GM23338 (cell line): ENCODE measurements around the gene NT5DC4. TPM values are rescaled to one million over a fixed set of nuclear protein-coding genes. Genes with fewer than 3 reads are reported as not detected.

Source experiments
- ATAC-seq: fragments of 200-7000 bp; cut with Tn5 transposase; 3 replicates; pipeline ENCODE4 v1.9.1; 2020
- DNase-seq: peaks from one replicate; pipeline ENCODE4 v3.0.0-alpha.2; 2015; ENCODE audit warnings: low spot score
- H2AFZ ChIP-seq: fragments of 200-600 bp; sonication (generic); 2 replicates; pipeline ENCODE4 v1.8.0; 2016; ENCODE audit warnings: antibody characterized with exemption, mild to moderate bottlenecking, moderate library complexity
- H3F3A ChIP-seq: fragments of 200-600 bp; sonication (generic); replicated peaks from 2 replicates; pipeline ENCODE4 v1.8.0; 2017; ENCODE audit warnings: antibody characterized with exemption, mixed run types, low read depth
- H3K27ac ChIP-seq: fragments of 200-600 bp; sonication (generic); 2 replicates; pipeline ENCODE4 v1.6.1; 2016; ENCODE audit warnings: low read depth
- H3K27me3 ChIP-seq: fragments of 200-600 bp; sonication (generic); 2 replicates; pipeline ENCODE4 v1.8.0; 2016; ENCODE audit warnings: mild to moderate bottlenecking, mixed run types, moderate library complexity; ENCODE audit not compliant: insufficient read depth
- H3K36me3 ChIP-seq: fragments of 200-600 bp; sonication (generic); 2 replicates; pipeline ENCODE4 v1.8.0; 2016; ENCODE audit warnings: mild to moderate bottlenecking; ENCODE audit not compliant: insufficient read depth
- H3K4me1 ChIP-seq: fragments of 200-600 bp; sonication (generic); 2 replicates; pipeline ENCODE4 v1.8.0; 2016; ENCODE audit warnings: mild to moderate bottlenecking, moderate library complexity; ENCODE audit not compliant: insufficient read depth
- H3K4me2 ChIP-seq: fragments of 200-600 bp; sonication (generic); 2 replicates; pipeline ENCODE4 v1.7.1; 2017; ENCODE audit warnings: mixed run types
- H3K4me3 ChIP-seq: fragments of 200-600 bp; sonication (generic); 2 replicates; pipeline ENCODE4 v1.6.1; 2016; ENCODE audit warnings: mixed run types
- H3K79me2 ChIP-seq: fragments of 200-600 bp; sonication (generic); replicated peaks from 2 replicates; pipeline ENCODE4 v1.8.0; 2017; ENCODE audit warnings: mild to moderate bottlenecking; ENCODE audit not compliant: insufficient read depth
- H3K9me2 ChIP-seq: fragments of 200-600 bp; sonication (generic); 2 replicates; pipeline ENCODE4 v1.8.0; 2017; ENCODE audit not compliant: insufficient read depth
- H4K20me1 ChIP-seq: fragments of 200-600 bp; sonication (generic); replicated peaks from 2 replicates; pipeline ENCODE4 v1.8.0; 2017; ENCODE audit warnings: mild to moderate bottlenecking; ENCODE audit not compliant: insufficient read depth
- H3K27ac Mint-ChIP-seq: 2 replicates; pipeline ENCODE4 v1.8.0; 2020; ENCODE audit warnings: inconsistent platforms, mild to moderate bottlenecking, moderate library complexity, mixed read lengths
- H3K27me3 Mint-ChIP-seq: 3 replicates; pipeline ENCODE4 v1.8.0; 2022; ENCODE audit warnings: low read depth, mild to moderate bottlenecking, moderate library complexity, mixed read lengths, inconsistent platforms; ENCODE audit not compliant: insufficient read depth, poor library complexity
- H3K36me3 Mint-ChIP-seq: 3 replicates; pipeline ENCODE4 v1.8.0; 2021; ENCODE audit warnings: low read depth, mild to moderate bottlenecking, inconsistent platforms, moderate library complexity, mixed read lengths
- H3K4me1 Mint-ChIP-seq: 3 replicates; pipeline ENCODE4 v1.8.0; 2020; ENCODE audit warnings: mild to moderate bottlenecking, inconsistent platforms, mixed read lengths
- H3K4me3 Mint-ChIP-seq: 3 replicates; pipeline ENCODE4 v1.8.0; 2021; ENCODE audit warnings: moderate library complexity, mild to moderate bottlenecking, inconsistent platforms, mixed read lengths
- H3K9me3 Mint-ChIP-seq: 3 replicates; pipeline ENCODE4 v1.8.0; 2020; ENCODE audit warnings: moderate library complexity, mild to moderate bottlenecking, inconsistent platforms, mixed read lengths
- CREB1 ChIP-seq: fragments of 250-450 bp; sonication (Bioruptor Pico); IDR thresholded peaks from 2 replicates; pipeline ENCODE4 v1.5.0; 2020; ENCODE audit warnings: low read depth, mild to moderate bottlenecking, moderate library complexity
- CTCF ChIP-seq, 2 experiments: fragments of 200-600 bp in 1 of 2; sonication (generic) in 1 of 2; conservative IDR thresholded peaks; 2 replicates each; pipeline versions ENCODE4 v1.5.1 to v1.6.1; 2016 to 2017; ENCODE audit warnings: antibody characterized with exemption in 2 of 2, low read depth in 2 of 2, mild to moderate bottlenecking in 2 of 2, moderate library complexity in 1 of 2
- ETS1 ChIP-seq: IDR thresholded peaks from 2 replicates; pipeline ENCODE4 v1.6.1; 2016; ENCODE audit warnings: antibody characterized with exemption
- EZH2 ChIP-seq: fragments of 200-600 bp; sonication (generic); IDR thresholded peaks from one replicate; pipeline ENCODE4 v1.8.0; 2017; ENCODE audit warnings: antibody characterized with exemption, mild to moderate bottlenecking, low read depth; ENCODE audit not compliant: unreplicated experiment
- EZH2phosphoT487 ChIP-seq: fragments of 200-600 bp; sonication (generic); IDR thresholded peaks from one replicate; pipeline ENCODE4 v1.8.1; 2018; ENCODE audit warnings: antibody characterized with exemption; ENCODE audit not compliant: unreplicated experiment
- JUNB ChIP-seq: IDR thresholded peaks from one replicate; pipeline ENCODE4 v1.6.1; 2016; ENCODE audit warnings: antibody characterized with exemption; ENCODE audit not compliant: unreplicated experiment
- NANOG ChIP-seq: IDR thresholded peaks from 2 replicates; pipeline ENCODE4 v1.6.1; 2016; ENCODE audit warnings: antibody characterized with exemption, borderline replicate concordance
- POLR2AphosphoS5 ChIP-seq: IDR thresholded peaks from 2 replicates; pipeline ENCODE4 v1.6.1; 2016; ENCODE audit warnings: antibody characterized with exemption, low read depth
- REST ChIP-seq: IDR thresholded peaks from one replicate; pipeline ENCODE4 v1.6.1; 2018; ENCODE audit warnings: antibody characterized with exemption; ENCODE audit not compliant: unreplicated experiment
- STAT1 ChIP-seq: IDR thresholded peaks from one replicate; pipeline ENCODE4 v1.6.1; 2016; ENCODE audit warnings: antibody characterized with exemption; ENCODE audit not compliant: unreplicated experiment
- ZNF114 ChIP-seq: fragments of 250-450 bp; sonication (Bioruptor Pico); IDR thresholded peaks from 2 replicates; pipeline ENCODE4 v1.5.0; 2020; ENCODE audit warnings: mild to moderate bottlenecking, moderate library complexity
- ZNF331 ChIP-seq: fragments of 250-450 bp; sonication (Bioruptor Pico); IDR thresholded peaks from 2 replicates; pipeline ENCODE4 v1.5.0; 2020; ENCODE audit warnings: low read depth, mild to moderate bottlenecking, moderate library complexity
- polyA plus RNA-seq: library from polyadenylated mRNA; unstranded; fragments of >200 nt; fragmentation: Nextera tagmentation; extraction: Ambion mirVana; gene quantifications from 2 replicates; pipeline ENCODE4 v1.2.1, GENCODE V29; 2016
- total RNA-seq: library from RNA; depleted of rRNA; stranded (reverse); fragments of >200 nt; shearing (Covaris generic); gene quantifications from 2 replicates; pipeline ENCODE4 v1.2.3, GENCODE V29; 2014

NT5DC4 gene
- total and polyA plus RNA-seq, 2 experiments from 2014 or later, result not detected

GRCh38 chr2:112691881-112692281, 28.9 kb upstream of the NT5DC4 start (continued):
- no peak for TF ChIP-seq REST
- no peak for TF ChIP-seq ZNF114 (CRISPR knock-in tag)
- no peak for TF ChIP-seq POLR2AphosphoS5
- no peak for TF ChIP-seq ETS1
- no peak for TF ChIP-seq JUNB
- no peak for TF ChIP-seq ZNF331 (CRISPR knock-in tag)
- TF ChIP-seq CREB1 (CRISPR knock-in tag), result no peak
- no peak for TF ChIP-seq CTCF (conservative IDR thresholded peaks at IDR 0.05; ENCODE audit: low read depth in 2 of 2)
- no peak for TF ChIP-seq STAT1
- no peak for TF ChIP-seq EZH2phosphoT487
- TF ChIP-seq EZH2, result no peak

- H3K27me3 ChIP-seq, result no peaks in the 10 kb centered on the region
- no peaks in the 10 kb centered on the region for H3K36me3 ChIP-seq
- no peak overlapping the region for H3K27ac ChIP-seq
- Mint-ChIP-seq H3K27ac (no peak overlapping the region), H3K9me3 (no peaks in the 10 kb centered on the region), H3K36me3 (no peaks in the 10 kb centered on the region), H3K4me3 (no peak overlapping the region), H3K4me1 (peaks cover 8% of the 10 kb centered on the region), H3K27me3 (no peaks in the 10 kb centered on the region)
- no peaks in the 10 kb centered on the region for H3K9me2 ChIP-seq
- no peaks in the 10 kb centered on the region for H3K4me1 ChIP-seq
- no peaks in the 10 kb centered on the region for H3K79me2 ChIP-seq
- H3K4me3 ChIP-seq, result no peak overlapping the region
- ATAC-seq, result peak; percentile 70
- H2AFZ ChIP-seq, result peak overlapping the region; percentile 69; the same call in 1 of the 2 replicates
- no peaks in the 10 kb centered on the region for H4K20me1 ChIP-seq
- H3F3A ChIP-seq, result no peaks in the 10 kb centered on the region
- DNase-seq, result peak; percentile 49
- no peak overlapping the region for H3K4me2 ChIP-seq
- no peak for TF ChIP-seq NANOG
- TF ChIP-seq ZNF331 (CRISPR knock-in tag), result no peak
- no peak for TF ChIP-seq CTCF (conservative IDR thresholded peaks at IDR 0.05; ENCODE audit: low read depth in 2 of 2)
- no peak for TF ChIP-seq CREB1 (CRISPR knock-in tag)
- TF ChIP-seq STAT1, result no peak
- no peak for TF ChIP-seq REST
- TF ChIP-seq JUNB, result no peak
- TF ChIP-seq POLR2AphosphoS5, result no peak
- no peak for TF ChIP-seq ETS1
- TF ChIP-seq ZNF114 (CRISPR knock-in tag), result no peak
- no peak for TF ChIP-seq EZH2phosphoT487
Observed at GRCh38 chr2:112692495-112692911, 28.3 kb upstream of the NT5DC4 start.
